Lung (tissue), 12 donors: ENCODE results near the gene ASB4. TPM values are rescaled to one million over a fixed set of nuclear protein-coding genes. Genes with fewer than 3 reads are reported as not detected.
"Not testable (repeated sequence)": the region's sequence is repeated elsewhere in the genome, so short reads cannot be mapped to it uniquely, and the experiment has no call there.

Experiments
- ATAC-seq: fragments of 200-7000 bp; cut with Tn5 transposase; one replicate; pipeline ENCODE4 v1.9.1; 2020; ENCODE audit warnings: moderate number of reproducible peaks; ENCODE audit not compliant: insufficient read depth, low FRiP score
- DNase-seq, 3 donors: peaks; one replicate each; pipeline ENCODE4 v3.0.0-alpha.2; 2013 to 2017
- H3K27ac ChIP-seq, 2 donors: one replicate each; pipeline ENCODE4 v1.5.1; 2013; ENCODE audit warnings: mild to moderate bottlenecking in 2 of 2, moderate library complexity in 2 of 2, control low read depth in 1 of 2, inconsistent platforms in 1 of 2, low read depth in 1 of 2, low read length in 1 of 2
- H3K27me3 ChIP-seq, 3 donors: one replicate each; pipeline ENCODE4 v1.5.1; 2013; ENCODE audit warnings: low read length in 2 of 3; ENCODE audit not compliant: control insufficient read depth in 3 of 3, insufficient read depth in 3 of 3
- H3K36me3 ChIP-seq, 4 donors: one replicate each; pipeline ENCODE4 v1.5.1; 2013; ENCODE audit warnings: low read length in 4 of 4, mild to moderate bottlenecking in 1 of 4, moderate library complexity in 1 of 4; ENCODE audit not compliant: control insufficient read depth in 4 of 4, insufficient read depth in 4 of 4
- H3K4me1 ChIP-seq, 5 donors: one replicate each; pipeline ENCODE4 v1.5.1; 2013; ENCODE audit warnings: low read length in 5 of 5, mild to moderate bottlenecking in 2 of 5, moderate library complexity in 1 of 5; ENCODE audit not compliant: control insufficient read depth in 5 of 5, insufficient read depth in 5 of 5
- H3K4me3 ChIP-seq: one replicate; pipeline ENCODE4 v1.5.1; 2013; ENCODE audit warnings: mild to moderate bottlenecking, control low read depth, moderate library complexity
- H3K9ac ChIP-seq, 2 donors: one replicate each; pipeline ENCODE4 v1.5.1; 2013; ENCODE audit warnings: low read length in 2 of 2, control low read depth in 1 of 2; ENCODE audit not compliant: insufficient read depth in 1 of 2
- H3K9me3 ChIP-seq, 4 donors: one replicate each; pipeline ENCODE4 v1.5.1; 2013; ENCODE audit warnings: low read length in 3 of 4, mild to moderate bottlenecking in 1 of 4, moderate library complexity in 1 of 4; ENCODE audit not compliant: control insufficient read depth in 4 of 4, insufficient read depth in 3 of 4
- WGBS, 2 donors: extraction: QIAGEN DNeasy Blood & Tissue Kit; methylation state at CpG; one replicate each; pipeline ENCODE4 v1.1.7; 2013; 5-methylcytosine and 5-hydroxymethylcytosine counted together
- polyA plus RNA-seq, 2 donors: library from polyadenylated mRNA; stranded (reverse); fragments of 200-250 nt; gene quantifications; one replicate each; pipeline ENCODE4 v1.2.1, GENCODE V29; 2013
- total RNA-seq, 2 donors: library from RNA; depleted of rRNA in 1 of 2; stranded (reverse); fragments of >200 nt in 1 of 2; gene quantifications; one replicate each; pipeline ENCODE4 v1.2.1, GENCODE V29; 2014 to 2021
- TF ChIP-seq, protein P1 (sequence below): IDR thresholded peaks from 2 replicates; pipeline ENCODE4 v1.5.1; 2012; ENCODE audit warnings: mild to moderate bottlenecking; ENCODE audit errors: control extremely low read depth, extremely low read depth
- donor health status: control.
- donor health status: control.
- donor health status: Bipolar disorder and iron deficiency.
- donor health status: healthy.
- donor health status: DM: yes; HTN: yes; CAD: no.

ASB4 gene
- total and polyA plus RNA-seq, 4 donors: 0.05 to 3.3 (median 0.60) TPM

DNA sequence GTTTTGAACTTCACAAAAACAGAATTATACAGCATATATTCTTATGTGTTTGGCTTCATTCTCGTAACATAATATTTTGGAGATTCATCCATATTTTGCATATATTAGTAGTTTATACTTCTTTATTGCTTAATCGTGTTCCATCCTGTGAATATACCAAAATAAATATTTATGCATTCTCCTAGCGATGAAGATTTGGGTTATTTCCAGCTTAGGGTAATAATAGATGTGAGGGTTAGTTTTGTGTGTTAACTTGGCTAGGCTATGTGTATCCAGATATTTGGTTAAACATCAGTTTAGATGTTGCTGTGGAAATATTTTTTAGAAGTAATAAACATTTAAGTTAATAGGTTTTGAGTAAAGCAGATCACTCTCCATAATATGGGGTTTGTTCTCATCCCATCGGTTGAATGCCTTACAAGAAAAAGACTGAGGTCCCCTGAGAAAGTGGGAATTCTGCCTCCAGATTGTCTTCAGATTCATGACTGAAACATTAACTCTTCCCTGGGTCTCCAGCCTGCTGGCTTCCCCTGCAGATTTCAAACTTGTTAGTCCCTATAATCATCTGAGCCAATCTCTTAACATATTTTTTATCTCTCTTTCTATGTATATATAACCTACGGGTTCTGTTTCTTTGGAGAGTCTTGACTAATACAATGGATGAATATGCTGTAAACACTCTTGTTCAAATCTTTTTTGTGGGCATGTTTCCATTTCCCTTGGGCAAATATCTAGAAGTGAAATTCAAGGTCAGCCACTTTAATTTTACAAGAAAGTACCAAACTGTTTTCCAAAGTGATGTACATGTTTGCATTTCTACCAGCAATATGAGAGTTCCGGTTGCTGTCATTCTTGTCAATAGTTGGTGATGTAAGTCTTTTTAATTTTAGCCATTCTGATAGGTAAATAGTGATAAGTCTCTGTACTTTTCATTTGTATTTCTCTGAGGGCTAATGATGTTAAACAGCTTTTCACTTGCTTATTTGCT lies 61.9 kb downstream of the ASB4 start:
- Histone ChIP-seq H3K27ac (peak overlapping the region in 1 of 2 donors; percentile 85), H3K36me3 (no peaks in the 10 kb centered on the region), H3K27me3 (no peaks in the 10 kb centered on the region), H3K4me1 (peaks cover 6 to 35% (median 15%) of the 10 kb centered on the region in 5 donors), H3K9me3 (no peaks in the 10 kb centered on the region), H3K9ac (no peak overlapping the region), H3K4me3 (no peak overlapping the region)
- TF ChIP-seq, protein P1, sequence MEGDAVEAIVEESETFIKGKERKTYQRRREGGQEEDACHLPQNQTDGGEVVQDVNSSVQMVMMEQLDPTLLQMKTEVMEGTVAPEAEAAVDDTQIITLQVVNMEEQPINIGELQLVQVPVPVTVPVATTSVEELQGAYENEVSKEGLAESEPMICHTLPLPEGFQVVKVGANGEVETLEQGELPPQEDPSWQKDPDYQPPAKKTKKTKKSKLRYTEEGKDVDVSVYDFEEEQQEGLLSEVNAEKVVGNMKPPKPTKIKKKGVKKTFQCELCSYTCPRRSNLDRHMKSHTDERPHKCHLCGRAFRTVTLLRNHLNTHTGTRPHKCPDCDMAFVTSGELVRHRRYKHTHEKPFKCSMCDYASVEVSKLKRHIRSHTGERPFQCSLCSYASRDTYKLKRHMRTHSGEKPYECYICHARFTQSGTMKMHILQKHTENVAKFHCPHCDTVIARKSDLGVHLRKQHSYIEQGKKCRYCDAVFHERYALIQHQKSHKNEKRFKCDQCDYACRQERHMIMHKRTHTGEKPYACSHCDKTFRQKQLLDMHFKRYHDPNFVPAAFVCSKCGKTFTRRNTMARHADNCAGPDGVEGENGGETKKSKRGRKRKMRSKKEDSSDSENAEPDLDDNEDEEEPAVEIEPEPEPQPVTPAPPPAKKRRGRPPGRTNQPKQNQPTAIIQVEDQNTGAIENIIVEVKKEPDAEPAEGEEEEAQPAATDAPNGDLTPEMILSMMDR: no peak
- 53 to 67% methylated on average over 6 of the region's 6 CpGs for WGBS, 2 donors
- ATAC-seq (no peak), DNase-seq (peak in 2 of 3 donors; percentile 73 to 80)

DNA sequence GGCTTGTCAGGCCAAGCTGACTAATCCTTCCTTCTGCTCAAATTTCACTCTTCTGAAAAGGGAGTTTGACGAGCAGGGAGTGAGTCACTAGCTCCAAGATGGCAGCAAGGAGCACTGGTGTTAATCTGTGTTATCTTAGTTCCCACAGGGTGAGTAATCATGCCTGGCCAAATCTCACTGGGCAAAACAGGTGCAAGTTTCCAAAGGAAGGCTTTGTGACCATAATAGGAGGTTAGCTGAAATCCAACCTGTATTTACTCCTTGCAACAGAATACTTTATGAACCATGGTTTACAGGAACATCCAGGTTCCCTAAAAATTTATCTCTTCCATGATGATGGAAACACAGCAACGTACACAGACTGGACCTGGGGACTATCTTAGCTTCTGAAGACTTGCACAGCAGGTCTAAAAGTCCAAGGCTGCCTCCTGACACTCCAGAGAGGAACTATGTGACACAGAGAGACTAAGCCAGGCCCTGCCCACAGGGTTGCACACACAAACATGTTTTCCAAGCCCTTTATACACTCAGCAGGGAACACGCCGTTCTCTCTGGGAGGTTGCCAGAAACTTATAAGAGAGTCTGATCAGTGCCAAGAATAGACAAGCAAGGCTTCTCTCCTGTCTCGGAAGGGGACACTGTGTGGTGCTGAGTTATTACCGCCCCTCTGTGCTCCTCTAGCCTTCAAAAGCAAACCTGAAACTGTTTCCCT lies 64.2 kb downstream of the ASB4 start:
- Histone ChIP-seq H3K9ac (no peak overlapping the region), H3K9me3 (no peaks in the 10 kb centered on the region), H3K27ac (peak overlapping the region; percentile 94 to 98), H3K4me3 (no peak overlapping the region), H3K27me3 (no peaks in the 10 kb centered on the region), H3K4me1 (peaks cover 6 to 35% (median 15%) of the 10 kb centered on the region in 5 donors), H3K36me3 (no peaks in the 10 kb centered on the region)
- ATAC-seq (peak; percentile 88), DNase-seq (peak; percentile 81 to 96 (median 95))
- WGBS, 2 donors: 23 to 41% methylated on average over 6 of the region's 6 CpGs
- TF ChIP-seq, protein P1: no peak

DNA sequence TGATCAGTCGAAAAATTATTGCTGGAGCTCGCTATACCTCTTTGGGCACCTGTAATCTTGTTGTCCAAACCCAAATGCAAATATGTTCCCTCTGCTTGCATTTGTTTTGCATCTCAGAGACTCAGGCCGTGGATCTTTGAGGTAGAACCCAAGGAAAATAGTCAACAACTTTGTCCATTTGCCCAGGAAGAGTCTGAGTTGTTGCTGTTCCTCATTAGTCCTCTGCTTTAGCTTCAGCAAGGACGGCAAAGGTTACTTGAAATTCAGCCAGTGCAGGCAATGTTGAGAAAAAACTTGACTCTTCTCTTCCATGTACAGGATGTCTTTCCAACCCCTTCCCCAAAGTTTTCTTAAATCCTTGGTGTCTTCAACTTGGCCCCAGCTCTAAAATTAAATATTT lies 64.8 kb downstream of the ASB4 start:
- Histone ChIP-seq H3K27ac (peak overlapping the region; percentile 94 to 98), H3K36me3 (no peaks in the 10 kb centered on the region), H3K9me3 (no peaks in the 10 kb centered on the region), H3K9ac (no peak overlapping the region), H3K4me1 (peaks cover 3 to 33% (median 13%) of the 10 kb centered on the region in 5 donors), H3K4me3 (no peak overlapping the region), H3K27me3 (no peaks in the 10 kb centered on the region)
- TF ChIP-seq, protein P1: no peak
- no peak for ATAC-seq
- 41 to 61% methylated on average over 4 of the region's 4 CpGs for WGBS, 2 donors
- DNase-seq: no peak

- not testable (repeated sequence) for H3K9me3 ChIP-seq, H3K9ac ChIP-seq, H3K27me3 ChIP-seq, DNase-seq, H3K4me3 ChIP-seq, H3K36me3 ChIP-seq, H3K27ac ChIP-seq, ATAC-seq
- 89 to 96% methylated on average over 35 to 45 of the region's 45 CpGs for WGBS, 2 donors
- peaks cover 3 to 21% (median 11%) of the 10 kb centered on the region in 5 donors for H3K4me1 ChIP-seq
These were observed 66.5 kb downstream of the ASB4 start for GRCh38 chr7:95552010-95552926.
